HepG2 (cell line): Measurements from ENCODE around the gene AFG1L.

Experiments
- NR2F2 ChIP-seq: IDR thresholded peaks from 2 replicates; pipeline ENCODE4 v1.6.1; 2012; ENCODE audit warnings: low read depth, inconsistent platforms, borderline replicate concordance
- ZNF34 ChIP-seq: sonication (generic); formaldehyde crosslinking; IDR thresholded peaks from 2 replicates; pipeline ENCODE4 v1.4.0; 2020; ENCODE audit warnings: mild to moderate bottlenecking, missing genetic modification reagents, borderline replicate concordance
- ZNF605 ChIP-seq: sonication (generic); formaldehyde crosslinking; IDR thresholded peaks from 2 replicates; pipeline ENCODE4 v1.8.0; 2022; ENCODE audit warnings: mild to moderate bottlenecking, missing genetic modification reagents

DNA sequence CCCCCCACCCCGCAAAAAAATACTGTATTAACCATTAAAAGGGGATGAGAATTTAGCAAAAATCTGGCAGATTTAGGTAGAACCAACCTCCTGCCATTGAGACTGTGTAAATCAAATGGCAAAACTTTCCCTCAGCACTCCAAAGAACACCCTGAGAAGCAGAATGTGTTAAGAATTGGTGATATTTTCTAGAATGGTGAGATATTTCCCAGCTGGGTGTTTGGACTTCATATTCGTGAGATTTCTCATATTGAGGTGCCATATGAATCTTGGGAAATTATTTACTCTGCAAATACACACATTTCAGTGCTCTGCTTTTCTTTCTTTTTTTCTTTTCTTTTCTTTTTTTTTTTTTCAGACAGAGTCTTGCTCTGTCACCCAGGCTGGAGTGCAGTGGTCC lies 199.6 kb downstream of the AFG1L start:
- TF ChIP-seq NR2F2 (no peak), ZNF34 (no peak), ZNF605 (CRISPR knock-in tag) (no peak)
